GM18502 (cell line): ENCODE results near the gene STAG3.
"Not testable (repeated sequence)": the region's sequence is repeated elsewhere in the genome, so short reads cannot be mapped to it uniquely, and the experiment has no call there.

Experiments used
- ATAC-seq: cut with Tn5 transposase; IDR thresholded peaks from one replicate; pipeline ENCODE4 v1.9.1; 2021; ENCODE audit warnings: mild to moderate bottlenecking; ENCODE audit not compliant: unreplicated experiment, poor library complexity

STAG3 gene

GRCh38 chr7:100173806-100174495, 3.8 kb upstream of the STAG3 start:
- no peak for ATAC-seq

- ATAC-seq: no peak
These were observed 3.1 kb upstream of the STAG3 start for GRCh38 chr7:100174582-100174981.

DNA sequence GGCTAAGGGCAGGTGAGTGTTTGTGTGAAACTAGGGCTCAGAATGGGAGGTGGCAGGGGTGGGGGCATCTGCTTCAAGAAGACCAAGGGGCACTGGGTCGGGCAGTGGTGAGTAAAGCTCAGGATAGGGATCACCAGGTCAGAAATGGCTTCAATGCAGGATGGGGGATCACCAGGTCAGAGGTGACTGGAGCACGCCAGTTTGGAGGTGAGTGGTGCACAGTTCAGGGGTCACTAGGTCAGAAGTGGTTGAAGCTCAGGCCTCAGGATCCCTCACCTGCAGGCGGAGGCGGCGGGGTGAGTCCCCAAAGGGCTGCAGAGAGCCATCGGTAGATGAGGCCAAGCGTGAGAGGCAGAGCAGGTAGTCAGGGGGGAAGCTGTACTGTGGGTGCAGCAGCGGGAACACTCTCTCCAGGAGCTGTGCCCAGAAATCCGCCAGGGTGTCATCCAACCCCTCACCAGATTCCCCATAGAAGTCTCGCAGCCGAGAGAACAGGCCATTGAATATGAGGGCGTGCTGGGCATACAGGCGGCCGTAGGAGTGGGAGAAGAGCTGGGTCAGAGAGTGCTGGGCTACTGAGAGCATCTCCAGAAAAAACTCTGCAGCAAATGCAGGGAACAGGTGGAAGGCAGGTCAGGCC, 2.3 kb upstream of the STAG3 start:
- no peak for ATAC-seq

- no peak for ATAC-seq
These were observed 1.3 kb upstream of the STAG3 start for GRCh38 chr7:100176096-100177044.

- ATAC-seq: not testable (repeated sequence)
These were observed 2.4 kb downstream of the STAG3 start for GRCh38 chr7:100180084-100180483.

DNA sequence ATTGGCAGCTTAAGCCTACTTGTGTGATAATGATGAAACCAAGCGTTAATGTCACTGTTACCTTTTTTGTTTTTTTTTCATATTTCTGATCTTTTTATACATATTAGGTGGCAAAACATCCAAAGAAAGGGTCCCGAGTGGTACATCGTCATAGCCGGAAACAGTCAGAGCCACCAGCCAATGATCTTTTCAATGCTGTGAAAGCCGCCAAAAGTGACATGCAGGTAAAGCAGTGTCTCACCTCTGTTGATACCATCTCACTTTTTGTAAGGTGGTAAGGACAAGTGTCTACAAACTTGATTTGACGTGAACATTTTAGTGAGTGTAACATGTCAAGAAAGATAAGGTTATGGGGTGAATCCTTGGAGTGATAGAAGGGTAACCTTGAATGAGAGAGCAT, 4.9 kb downstream of the STAG3 start:
- ATAC-seq: not testable (repeated sequence)

GRCh38 chr7:100183090-100183489, 5.4 kb downstream of the STAG3 start:
- ATAC-seq: not testable (repeated sequence)

DNA sequence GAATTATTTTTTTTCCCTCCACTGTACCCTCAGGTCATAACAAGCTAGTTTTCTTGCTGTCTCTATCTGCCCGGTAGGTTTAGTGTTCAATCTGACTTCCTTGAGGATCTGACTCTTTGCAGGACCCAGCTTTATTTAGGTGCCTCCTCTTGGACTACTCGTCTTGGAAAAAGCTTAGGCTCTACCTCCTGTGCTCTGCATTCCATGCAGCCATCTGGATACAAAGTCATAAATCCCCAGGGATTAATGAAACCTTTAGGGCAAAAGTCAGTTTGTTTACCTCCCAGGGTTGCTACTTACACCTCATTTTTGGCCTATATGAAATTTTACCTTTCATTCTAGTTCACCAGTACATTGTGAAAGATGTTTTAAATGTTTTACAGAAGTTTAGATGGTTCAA, 8.0 kb downstream of the STAG3 start:
- ATAC-seq: no peak

- no peak for ATAC-seq
These were observed 11.3 kb downstream of the STAG3 start for GRCh38 chr7:100189061-100189460.

- ATAC-seq: no peak
These were observed 12.5 kb downstream of the STAG3 start for GRCh38 chr7:100190048-100190711.

DNA sequence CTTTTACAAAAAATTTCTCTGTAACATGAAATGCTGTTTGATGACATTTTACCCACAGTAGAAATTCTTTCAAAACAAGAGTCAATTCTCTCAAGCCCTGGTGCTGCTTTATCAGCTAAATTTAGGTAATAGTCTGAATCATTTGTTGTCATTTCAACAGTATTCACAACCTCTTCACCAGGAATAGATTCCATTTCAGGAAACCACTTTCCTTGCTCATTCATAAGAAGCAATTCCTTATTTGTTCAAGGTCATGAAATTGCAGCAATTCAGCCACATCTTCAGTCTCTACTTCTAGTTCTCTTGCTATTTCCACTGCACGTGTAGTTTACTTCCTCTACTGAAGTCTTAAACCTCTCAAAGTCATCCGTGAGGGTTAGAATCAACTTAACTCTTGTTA, 14.1 kb downstream of the STAG3 start:
- no peak for ATAC-seq

DNA sequence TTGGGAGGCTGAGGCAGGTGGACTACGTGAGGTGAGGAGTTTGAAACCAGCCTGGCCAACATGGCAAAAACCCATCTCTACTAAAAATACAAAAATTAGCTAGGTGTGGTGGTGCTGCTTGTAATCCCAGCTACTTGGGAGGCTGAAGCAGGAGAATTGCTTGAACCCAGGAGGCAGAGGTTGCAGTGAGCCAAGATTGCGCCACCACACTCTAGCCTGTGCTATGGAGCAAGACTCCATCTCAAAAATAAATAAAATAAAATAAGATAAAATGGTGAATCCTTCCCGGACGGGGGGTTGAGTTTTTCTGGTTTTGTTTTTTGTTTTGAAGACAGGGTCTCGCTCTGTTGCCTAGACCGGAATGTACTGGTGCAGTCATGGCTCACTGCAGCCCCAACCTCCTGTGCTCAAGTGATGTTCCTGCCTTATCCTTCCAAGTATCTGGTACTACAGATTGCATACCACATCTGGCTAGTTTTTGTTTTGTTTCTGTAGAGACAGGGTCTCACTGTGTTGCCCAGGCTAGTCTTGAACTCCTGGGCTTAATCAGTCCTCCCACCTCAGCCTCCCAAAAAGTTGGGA, 14.7 kb downstream of the STAG3 start:
- ATAC-seq: not testable (repeated sequence)

- ATAC-seq: no peak
These were observed 15.3 kb downstream of the STAG3 start for GRCh38 chr7:100192969-100193368.

DNA sequence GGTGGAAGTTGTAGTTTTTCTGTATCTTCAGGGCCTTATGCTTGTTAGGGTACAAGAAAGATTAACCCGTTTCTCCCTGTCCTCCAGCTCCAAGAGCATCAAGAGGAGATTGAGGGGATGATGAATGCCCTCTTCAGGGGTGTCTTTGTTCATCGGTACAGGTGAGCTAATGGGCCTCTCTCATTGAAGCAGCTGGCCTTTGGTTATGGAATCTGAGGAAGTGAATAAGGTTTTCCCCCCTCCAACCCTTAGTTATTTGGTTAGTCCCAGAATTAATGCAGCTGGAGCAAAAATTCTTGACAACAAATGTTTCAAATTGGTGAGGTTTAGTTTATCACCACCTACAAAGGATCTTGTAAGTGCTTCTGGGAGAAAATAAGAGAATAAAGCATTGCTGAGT, 17.5 kb downstream of the STAG3 start:
- no peak for ATAC-seq

DNA sequence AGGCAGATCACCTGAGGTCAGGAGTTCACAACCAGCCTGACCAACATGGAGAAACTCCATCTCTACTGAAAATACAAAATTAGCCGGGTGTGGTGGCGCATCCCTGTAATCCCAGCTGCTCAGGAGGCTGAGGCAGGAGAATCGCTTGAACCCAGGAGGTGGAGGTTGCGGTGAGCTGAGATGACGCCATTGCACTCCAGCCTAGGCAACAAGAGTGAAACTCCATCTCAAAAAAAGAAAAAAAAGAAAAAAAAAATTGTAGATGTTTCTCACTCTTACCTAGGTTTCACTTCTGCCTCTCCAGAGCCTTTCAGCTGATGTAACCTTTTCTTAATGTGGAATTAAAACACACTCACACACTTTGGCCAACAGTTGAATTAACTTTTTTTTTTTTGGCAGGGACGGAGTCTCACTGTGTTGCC, 18.2 kb downstream of the STAG3 start:
- not testable (repeated sequence) for ATAC-seq

GRCh38 chr7:100198266-100198665, 20.5 kb downstream of the STAG3 start:
- ATAC-seq: no peak

GRCh38 chr7:100200693-100201092, 23.0 kb downstream of the STAG3 start:
- no peak for ATAC-seq

- no peak for ATAC-seq
These were observed 26.7 kb downstream of the STAG3 start for GRCh38 chr7:100204454-100204853.

GRCh38 chr7:100208911-100209408, 31.2 kb downstream of the STAG3 start:
- ATAC-seq: peak; percentile 71

GRCh38 chr7:100209493-100209892, 31.8 kb downstream of the STAG3 start:
- no peak for ATAC-seq
